ENCODE results near the gene DDIT3. TPM values are rescaled to one million over a fixed set of nuclear protein-coding genes. Genes with fewer than 3 reads are reported as not detected.

The DDIT3 gene
- total and polyA plus RNA-seq, 10 donors = 18.0 to 43.9 (median 23.0) TPM

DNA sequence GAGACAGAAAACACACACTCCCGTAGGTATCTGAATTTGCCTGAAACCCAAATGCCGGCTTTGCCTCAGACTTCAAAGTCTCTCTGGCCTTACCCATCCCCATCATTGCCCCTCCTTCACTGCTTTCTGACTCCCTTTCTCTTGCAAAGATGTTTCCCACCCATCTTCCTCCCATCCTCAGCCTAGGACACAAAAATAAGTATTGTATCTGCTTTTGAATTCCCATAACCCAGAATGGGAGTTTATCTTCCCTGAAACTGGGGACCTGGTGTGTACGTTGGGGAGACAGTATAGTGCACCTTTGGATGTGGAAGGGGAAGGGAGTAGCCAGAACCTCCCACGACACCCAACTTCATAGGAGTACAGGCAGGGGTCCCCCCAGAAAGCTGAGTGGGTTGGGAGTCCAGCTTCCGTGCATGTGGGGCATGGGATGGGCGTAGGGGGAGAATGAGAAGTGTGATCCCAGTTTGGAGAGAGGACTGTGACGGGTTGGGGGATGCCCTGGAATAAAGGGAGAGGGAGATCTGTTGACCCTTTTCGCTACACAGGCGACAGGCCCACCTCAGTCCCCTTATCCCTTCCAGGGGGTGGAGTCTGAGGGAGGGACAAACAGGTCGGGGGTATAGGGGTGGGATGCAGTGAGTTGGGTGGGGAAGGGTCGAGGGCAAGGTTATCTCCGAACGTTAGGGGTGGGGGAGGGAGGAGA lies 29.0 kb upstream of the DDIT3 start:
- DNase-seq = no peak
- peak overlapping the region; percentile 25 to 71 (median 40) for H3K4me3 ChIP-seq
- WGBS, 5 donors = 39 to 44% (median 42%) methylated on average over 12 to 13 of the region's 13 CpGs
- no peaks in the 10 kb centered on the region for H3K36me3 ChIP-seq
- intact Hi-C loops (cut with DNase I; ENCODE audit: low total_unique reads) = no loop called here
- peaks cover 20 to 46% (median 39%) of the 10 kb centered on the region in 6 donors for H3K4me1 ChIP-seq
- H3K27ac ChIP-seq = no peak overlapping the region
- TF ChIP-seq POLR2AphosphoS5 (IDR thresholded peaks at IDR 0.05) = no peak
- TF ChIP-seq, protein P1, sequence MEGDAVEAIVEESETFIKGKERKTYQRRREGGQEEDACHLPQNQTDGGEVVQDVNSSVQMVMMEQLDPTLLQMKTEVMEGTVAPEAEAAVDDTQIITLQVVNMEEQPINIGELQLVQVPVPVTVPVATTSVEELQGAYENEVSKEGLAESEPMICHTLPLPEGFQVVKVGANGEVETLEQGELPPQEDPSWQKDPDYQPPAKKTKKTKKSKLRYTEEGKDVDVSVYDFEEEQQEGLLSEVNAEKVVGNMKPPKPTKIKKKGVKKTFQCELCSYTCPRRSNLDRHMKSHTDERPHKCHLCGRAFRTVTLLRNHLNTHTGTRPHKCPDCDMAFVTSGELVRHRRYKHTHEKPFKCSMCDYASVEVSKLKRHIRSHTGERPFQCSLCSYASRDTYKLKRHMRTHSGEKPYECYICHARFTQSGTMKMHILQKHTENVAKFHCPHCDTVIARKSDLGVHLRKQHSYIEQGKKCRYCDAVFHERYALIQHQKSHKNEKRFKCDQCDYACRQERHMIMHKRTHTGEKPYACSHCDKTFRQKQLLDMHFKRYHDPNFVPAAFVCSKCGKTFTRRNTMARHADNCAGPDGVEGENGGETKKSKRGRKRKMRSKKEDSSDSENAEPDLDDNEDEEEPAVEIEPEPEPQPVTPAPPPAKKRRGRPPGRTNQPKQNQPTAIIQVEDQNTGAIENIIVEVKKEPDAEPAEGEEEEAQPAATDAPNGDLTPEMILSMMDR (IDR thresholded peaks at IDR 0.05 in 8 of 11, conservative IDR thresholded peaks at IDR 0.05 in 3 of 11) = no peak
- no peak for TF ChIP-seq POLR2A (IDR thresholded peaks at IDR 0.05)
- no peaks in the 10 kb centered on the region for H3K9me3 ChIP-seq
- peaks cover 0 to 46% (median 21%) of the 10 kb centered on the region in 7 donors for H3K27me3 ChIP-seq (replicated peaks in 1 of 7)

DNA sequence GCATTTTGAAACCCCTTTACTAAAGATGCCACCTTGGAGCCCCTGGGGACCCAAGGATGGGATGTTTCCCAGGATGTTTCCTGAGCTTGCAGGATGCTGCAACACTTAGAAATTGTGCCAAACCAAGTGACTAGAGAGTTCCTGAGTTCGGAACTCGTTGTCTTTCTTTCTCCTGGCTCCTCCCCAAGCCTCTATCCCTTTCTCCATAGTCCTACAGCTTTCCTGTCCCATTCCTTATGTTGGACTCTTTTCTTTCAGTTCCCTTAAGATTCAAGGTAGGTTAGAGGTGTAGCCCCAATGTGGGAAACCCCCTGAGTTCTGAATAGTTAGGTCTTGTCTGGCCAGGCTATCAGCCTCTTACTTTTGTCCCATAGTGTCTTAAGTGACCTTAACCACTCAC lies 28.2 kb upstream of the DDIT3 start:
- peaks cover 26 to 54% (median 43%) of the 10 kb centered on the region in 6 donors for H3K4me1 ChIP-seq
- WGBS, 5 donors = 30 to 57% (median 42%) methylated on average over 2 of the region's 2 CpGs
- peaks cover 0 to 40% (median 21%) of the 10 kb centered on the region in 7 donors for H3K27me3 ChIP-seq (replicated peaks in 1 of 7)
- H3K4me3 ChIP-seq = no peak overlapping the region
- H3K27ac ChIP-seq = no peak overlapping the region
- no peaks in the 10 kb centered on the region for H3K9me3 ChIP-seq
- no peaks in the 10 kb centered on the region for H3K36me3 ChIP-seq
- TF ChIP-seq POLR2A (IDR thresholded peaks at IDR 0.05) (no peak), POLR2AphosphoS5 (IDR thresholded peaks at IDR 0.05) (no peak)
- TF ChIP-seq, protein P1 (IDR thresholded peaks at IDR 0.05 in 8 of 11, conservative IDR thresholded peaks at IDR 0.05 in 3 of 11) = no peak
- intact Hi-C loops (cut with DNase I; ENCODE audit: low total_unique reads) = no loop called here
- DNase-seq = no peak

DNA sequence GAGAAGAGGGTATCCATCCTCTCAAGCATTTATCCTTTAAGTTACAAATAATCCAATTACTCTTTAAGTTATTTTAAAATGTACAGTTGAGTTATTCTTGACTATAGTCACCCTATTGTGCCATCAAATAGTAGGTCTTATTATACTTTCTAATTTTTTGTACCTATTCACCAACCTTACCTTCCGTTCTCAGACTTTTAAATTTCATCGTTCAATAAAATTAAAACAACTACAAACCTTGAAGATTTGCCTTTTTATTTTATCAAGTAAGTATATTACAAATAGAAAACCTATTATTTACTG lies 27.6 kb upstream of the DDIT3 start:
- peaks cover 0 to 36% (median 21%) of the 10 kb centered on the region in 7 donors for H3K27me3 ChIP-seq (replicated peaks in 1 of 7)
- WGBS, 5 donors = 92 to 97% (median 96%) methylated on average over 2 of the region's 2 CpGs
- peaks cover 27 to 57% (median 44%) of the 10 kb centered on the region in 6 donors for H3K4me1 ChIP-seq
- intact Hi-C loops (cut with DNase I; ENCODE audit: low total_unique reads) = no loop called here
- H3K27ac ChIP-seq = no peak overlapping the region
- no peaks in the 10 kb centered on the region for H3K9me3 ChIP-seq
- peaks cover 0 to under 1% (median 0%) of the 10 kb centered on the region in 6 donors for H3K36me3 ChIP-seq
- H3K4me3 ChIP-seq = no peak overlapping the region
- TF ChIP-seq POLR2A (IDR thresholded peaks at IDR 0.05) (no peak), POLR2AphosphoS5 (IDR thresholded peaks at IDR 0.05) (no peak)
- TF ChIP-seq, protein P1 (IDR thresholded peaks at IDR 0.05 in 8 of 11, conservative IDR thresholded peaks at IDR 0.05 in 3 of 11) = no peak
- DNase-seq = no peak

DNA sequence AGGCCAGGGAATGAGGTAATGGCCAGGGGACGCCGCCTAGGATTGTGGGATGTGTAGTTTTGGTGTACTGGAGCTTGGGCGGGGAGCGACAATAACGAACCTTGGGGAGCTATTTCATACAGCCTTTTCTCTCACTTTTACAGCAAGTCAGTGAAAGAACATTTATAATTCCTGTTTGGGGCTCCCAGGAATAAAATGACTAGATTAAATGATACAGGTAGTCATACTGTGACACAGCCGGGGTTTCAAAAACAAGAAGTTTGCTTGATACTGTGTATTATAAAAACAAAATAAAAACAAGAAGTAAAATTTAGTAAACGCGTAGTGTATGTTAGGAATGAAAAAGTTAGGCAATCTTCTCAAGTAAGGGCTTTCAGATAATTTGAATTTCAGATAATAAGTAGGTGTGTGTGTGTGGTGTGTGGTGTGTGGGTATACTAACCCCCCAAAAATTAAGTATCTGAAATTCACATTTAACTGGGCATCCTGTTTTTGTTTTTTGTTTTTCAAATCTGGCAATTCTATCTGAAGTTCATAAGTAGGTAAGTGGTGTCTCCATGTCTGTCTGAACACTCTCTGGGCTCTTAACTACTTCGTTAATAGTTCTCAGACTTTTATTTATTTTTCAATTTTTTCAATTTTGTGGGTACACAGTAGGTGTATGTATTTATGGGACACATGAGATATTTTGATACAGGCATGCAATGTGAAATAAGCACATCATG lies 27.1 kb upstream of the DDIT3 start:
- 14 to 19% (median 16%) methylated on average over 9 of the region's 9 CpGs for WGBS, 5 donors
- DNase-seq = no peak
- H3K36me3 ChIP-seq = peaks cover 0 to 6% (median 3%) of the 10 kb centered on the region in 6 donors
- peaks cover 27 to 57% (median 44%) of the 10 kb centered on the region in 6 donors for H3K4me1 ChIP-seq
- H3K27ac ChIP-seq = peak overlapping the region in 7 of 8 donors; percentile 80 to 94 (median 90)
- H3K4me3 ChIP-seq = peak overlapping the region; percentile 73 to 97 (median 90)
- TF ChIP-seq POLR2AphosphoS5 (IDR thresholded peaks at IDR 0.05) (no peak), POLR2A (IDR thresholded peaks at IDR 0.05) (no peak)
- TF ChIP-seq, protein P1 (IDR thresholded peaks at IDR 0.05 in 8 of 11, conservative IDR thresholded peaks at IDR 0.05 in 3 of 11) = peak in 1 of 11 experiments; percentile 1
- H3K9me3 ChIP-seq = no peaks in the 10 kb centered on the region
- intact Hi-C loops (cut with DNase I; ENCODE audit: low total_unique reads) = no loop called here
- H3K27me3 ChIP-seq (replicated peaks in 1 of 7) = peaks cover 0 to 31% (median 21%) of the 10 kb centered on the region in 7 donors

All from spleen (tissue), 11 donors.